WTC11 (cell line): Measurements from ENCODE around the gene CEP20. TPM values are rescaled to one million over a fixed set of nuclear protein-coding genes. Genes with fewer than 3 reads are reported as not detected.

Source experiments
- ATAC-seq: fragments of 200-7000 bp; cut with Tn5 transposase; 2 replicates; pipeline ENCODE4 v1.10.0; 2021; ENCODE audit warnings: mild to moderate bottlenecking, moderate library complexity
- CTCF ChIA-PET: fragments of 300-600 bp; sonication (Branson Sonifier 250); formaldehyde crosslinking; loops from one replicate; lab custom pipeline; 2021; ENCODE audit warnings: antibody characterized with exemption; lab: Charles Lee
- POLR2A ChIA-PET: fragments of 350-600 bp; sonication (Branson Sonifier 250); formaldehyde crosslinking; loops from one replicate; lab custom pipeline; 2021; ENCODE audit warnings: antibody characterized with exemption; lab: Charles Lee
- DNase-seq: peaks from one replicate; pipeline ENCODE4 v3.0.0; 2021; ENCODE audit warnings: low spot score
- H3K27ac Mint-ChIP-seq: 2 replicates; pipeline ENCODE4 v1.8.0; 2021; ENCODE audit warnings: mixed read lengths
- H3K27me3 Mint-ChIP-seq: 2 replicates; pipeline ENCODE4 v1.8.0; 2021; ENCODE audit warnings: low read depth, mild to moderate bottlenecking, moderate library complexity, mixed read lengths
- H3K36me3 Mint-ChIP-seq: 2 replicates; pipeline ENCODE4 v1.8.0; 2021; ENCODE audit warnings: mixed read lengths
- H3K4me1 Mint-ChIP-seq: 2 replicates; pipeline ENCODE4 v1.8.0; 2022; ENCODE audit warnings: mixed read lengths
- H3K4me3 Mint-ChIP-seq: 2 replicates; pipeline ENCODE4 v1.8.0; 2021; ENCODE audit warnings: mild to moderate bottlenecking, moderate library complexity, mixed read lengths
- H3K9me3 Mint-ChIP-seq: 2 replicates; pipeline ENCODE4 v1.8.0; 2021; ENCODE audit warnings: mixed read lengths
- ATF3 ChIP-seq: sonication (generic); formaldehyde crosslinking; conservative IDR thresholded peaks from 2 replicates; pipeline ENCODE4 v1.8.1; 2022; ENCODE audit warnings: mild to moderate bottlenecking, missing genetic modification reagents
- CREM ChIP-seq: sonication (generic); formaldehyde crosslinking; IDR thresholded peaks from 2 replicates; pipeline ENCODE4 v1.8.1; 2022; ENCODE audit warnings: mild to moderate bottlenecking, missing genetic modification reagents, moderate library complexity
- HMGA2 ChIP-seq: fragments of 250-450 bp; sonication (Bioruptor Pico); IDR thresholded peaks from 2 replicates; pipeline ENCODE4 v1.4.0; 2021; ENCODE audit warnings: mild to moderate bottlenecking, moderate library complexity
- KAT7 ChIP-seq: sonication (generic); formaldehyde crosslinking; IDR thresholded peaks from 2 replicates; pipeline ENCODE4 v1.8.1; 2023; ENCODE audit warnings: missing genetic modification reagents, mild to moderate bottlenecking, borderline replicate concordance
- NR3C1 ChIP-seq: sonication (generic); formaldehyde crosslinking; conservative IDR thresholded peaks from 2 replicates; pipeline ENCODE4 v1.8.1; 2023; ENCODE audit warnings: low read depth, mild to moderate bottlenecking, missing genetic modification reagents
- OVOL2 ChIP-seq: fragments of 250-450 bp; sonication (Bioruptor Pico); IDR thresholded peaks from 2 replicates; pipeline ENCODE4 v1.9.0; 2021; ENCODE audit warnings: mild to moderate bottlenecking, borderline replicate concordance
- SMAD4 ChIP-seq: sonication (generic); formaldehyde crosslinking; IDR thresholded peaks from 2 replicates; pipeline ENCODE4 v1.8.0; 2022; ENCODE audit warnings: mild to moderate bottlenecking, missing genetic modification reagents
- SOX15 ChIP-seq: fragments of 250-450 bp; sonication (Bioruptor Pico); IDR thresholded peaks from 2 replicates; pipeline ENCODE4 v1.9.0; 2021; ENCODE audit warnings: mild to moderate bottlenecking
- STAT6 ChIP-seq: sonication (generic); formaldehyde crosslinking; conservative IDR thresholded peaks from 2 replicates; pipeline ENCODE4 v1.8.1; 2023; ENCODE audit warnings: mild to moderate bottlenecking, low read depth, missing genetic modification reagents, moderate library complexity
- USF1 ChIP-seq: sonication (generic); formaldehyde crosslinking; IDR thresholded peaks from 2 replicates; pipeline ENCODE4 v1.8.0; 2022; ENCODE audit warnings: mild to moderate bottlenecking, missing genetic modification reagents
- ZNF138 ChIP-seq: sonication (generic); formaldehyde crosslinking; conservative IDR thresholded peaks from 2 replicates; pipeline ENCODE4 v1.8.1; 2022; ENCODE audit warnings: mild to moderate bottlenecking, moderate library complexity, missing genetic modification reagents
- ZNF263 ChIP-seq: sonication (generic); formaldehyde crosslinking; IDR thresholded peaks from 2 replicates; pipeline ENCODE4 v1.8.1; 2022; ENCODE audit warnings: low read depth, mild to moderate bottlenecking, moderate library complexity, missing genetic modification reagents
- total RNA-seq: library from RNA; stranded (reverse); gene quantifications from 3 replicates; pipeline ENCODE4 v1.2.3, GENCODE V29; 2021
- TF ChIP-seq, protein P1 (sequence below): fragments of 250-450 bp; sonication (Bioruptor Pico); IDR thresholded peaks from 2 replicates; pipeline ENCODE4 v1.9.0; 2021; ENCODE audit warnings: mild to moderate bottlenecking, borderline replicate concordance
- TF ChIP-seq, protein P2 (sequence below): sonication (generic); formaldehyde crosslinking; IDR thresholded peaks from 2 replicates; pipeline ENCODE4 v1.8.1; 2023; ENCODE audit warnings: mild to moderate bottlenecking, missing genetic modification reagents, moderate library complexity
- TF ChIP-seq, protein P3 (sequence below): sonication (generic); formaldehyde crosslinking; IDR thresholded peaks from 2 replicates; pipeline ENCODE4 v1.8.0; 2023; ENCODE audit warnings: missing genetic modification reagents, mild to moderate bottlenecking, borderline replicate concordance
- TF ChIP-seq, protein P4 (sequence below): sonication (generic); formaldehyde crosslinking; IDR thresholded peaks from 2 replicates; pipeline ENCODE4 v1.8.1; 2022; ENCODE audit warnings: low read depth, missing genetic modification reagents, borderline replicate concordance

The CEP20 gene
- total RNA-seq, 1 experiment from 2014 or later, result 39.1 TPM

DNA sequence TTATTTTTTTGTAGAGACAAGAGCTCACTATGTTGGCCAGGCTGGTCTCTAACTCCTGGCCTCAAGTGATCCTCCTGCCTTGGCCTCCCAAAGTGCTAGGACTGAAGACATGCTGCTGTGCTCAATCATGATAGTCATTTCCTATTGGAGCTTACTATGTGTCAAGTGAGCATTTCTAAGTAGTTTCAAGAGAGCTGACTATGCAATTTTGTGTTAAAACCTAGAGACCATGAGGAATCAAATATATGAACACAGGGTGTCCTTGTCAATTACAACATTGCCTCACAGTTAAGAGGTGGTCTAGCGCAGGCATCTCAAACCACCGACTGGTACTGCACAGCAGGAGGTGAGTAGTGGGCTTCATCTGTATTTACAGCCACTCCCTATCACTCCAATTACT, 69.4 kb downstream of the CEP20 start:
- H3K4me1 Mint-ChIP-seq, result no peaks in the 10 kb centered on the region
- ATAC-seq, result no peak
- CTCF ChIA-PET, result interaction anchor here (0.5 to 1.6 kb wide), 2 partner anchors 41 to 363 kb away, joined by 3 to 6 read pairs; no protein-coding TSS in a partner anchor

DNA sequence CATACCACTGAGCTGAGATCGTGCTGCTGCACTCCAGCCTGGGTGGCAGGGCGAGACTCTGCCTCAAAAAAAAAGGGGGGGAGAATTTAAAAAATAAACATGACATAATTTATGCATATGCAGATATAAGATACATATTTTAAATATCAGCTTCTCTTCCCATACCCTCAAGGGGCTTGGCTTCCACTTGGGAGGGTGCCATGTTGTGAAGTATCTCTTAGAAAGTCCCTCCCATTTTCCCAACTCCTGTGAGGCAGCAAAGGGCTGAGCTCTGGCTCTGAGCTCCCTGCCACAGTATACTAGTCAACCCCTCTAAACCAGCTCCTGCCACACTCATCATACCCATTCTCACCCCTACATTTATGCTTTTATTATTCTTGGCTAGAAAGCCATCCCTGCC, 71.0 kb downstream of the CEP20 start:
- Mint-ChIP-seq H3K27me3 (peaks cover 21% of the 10 kb centered on the region), H3K36me3 (peaks cover 6% of the 10 kb centered on the region), H3K9me3 (peaks cover 35% of the 10 kb centered on the region), H3K4me1 (no peaks in the 10 kb centered on the region), H3K27ac (no peak overlapping the region), H3K4me3 (no peak overlapping the region)
- ChIA-PET POLR2A (no interaction called here), CTCF (interaction anchor here (1.0 kb wide), 1 partner anchor 40 kb away, joined by 6 read pairs; no protein-coding TSS in a partner anchor)
- DNase-seq (no peak), ATAC-seq (no peak)
- TF ChIP-seq HMGA2 (CRISPR knock-in tag) (no peak), KAT7 (CRISPR knock-in tag) (no peak), SOX15 (CRISPR knock-in tag) (no peak), OVOL2 (CRISPR knock-in tag) (no peak), CREM (CRISPR knock-in tag) (no peak)
- TF ChIP-seq, protein P1, sequence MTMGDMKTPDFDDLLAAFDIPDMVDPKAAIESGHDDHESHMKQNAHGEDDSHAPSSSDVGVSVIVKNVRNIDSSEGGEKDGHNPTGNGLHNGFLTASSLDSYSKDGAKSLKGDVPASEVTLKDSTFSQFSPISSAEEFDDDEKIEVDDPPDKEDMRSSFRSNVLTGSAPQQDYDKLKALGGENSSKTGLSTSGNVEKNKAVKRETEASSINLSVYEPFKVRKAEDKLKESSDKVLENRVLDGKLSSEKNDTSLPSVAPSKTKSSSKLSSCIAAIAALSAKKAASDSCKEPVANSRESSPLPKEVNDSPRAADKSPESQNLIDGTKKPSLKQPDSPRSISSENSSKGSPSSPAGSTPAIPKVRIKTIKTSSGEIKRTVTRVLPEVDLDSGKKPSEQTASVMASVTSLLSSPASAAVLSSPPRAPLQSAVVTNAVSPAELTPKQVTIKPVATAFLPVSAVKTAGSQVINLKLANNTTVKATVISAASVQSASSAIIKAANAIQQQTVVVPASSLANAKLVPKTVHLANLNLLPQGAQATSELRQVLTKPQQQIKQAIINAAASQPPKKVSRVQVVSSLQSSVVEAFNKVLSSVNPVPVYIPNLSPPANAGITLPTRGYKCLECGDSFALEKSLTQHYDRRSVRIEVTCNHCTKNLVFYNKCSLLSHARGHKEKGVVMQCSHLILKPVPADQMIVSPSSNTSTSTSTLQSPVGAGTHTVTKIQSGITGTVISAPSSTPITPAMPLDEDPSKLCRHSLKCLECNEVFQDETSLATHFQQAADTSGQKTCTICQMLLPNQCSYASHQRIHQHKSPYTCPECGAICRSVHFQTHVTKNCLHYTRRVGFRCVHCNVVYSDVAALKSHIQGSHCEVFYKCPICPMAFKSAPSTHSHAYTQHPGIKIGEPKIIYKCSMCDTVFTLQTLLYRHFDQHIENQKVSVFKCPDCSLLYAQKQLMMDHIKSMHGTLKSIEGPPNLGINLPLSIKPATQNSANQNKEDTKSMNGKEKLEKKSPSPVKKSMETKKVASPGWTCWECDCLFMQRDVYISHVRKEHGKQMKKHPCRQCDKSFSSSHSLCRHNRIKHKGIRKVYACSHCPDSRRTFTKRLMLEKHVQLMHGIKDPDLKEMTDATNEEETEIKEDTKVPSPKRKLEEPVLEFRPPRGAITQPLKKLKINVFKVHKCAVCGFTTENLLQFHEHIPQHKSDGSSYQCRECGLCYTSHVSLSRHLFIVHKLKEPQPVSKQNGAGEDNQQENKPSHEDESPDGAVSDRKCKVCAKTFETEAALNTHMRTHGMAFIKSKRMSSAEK (CRISPR knock-in tag), result no peak
- TF ChIP-seq, protein P2, sequence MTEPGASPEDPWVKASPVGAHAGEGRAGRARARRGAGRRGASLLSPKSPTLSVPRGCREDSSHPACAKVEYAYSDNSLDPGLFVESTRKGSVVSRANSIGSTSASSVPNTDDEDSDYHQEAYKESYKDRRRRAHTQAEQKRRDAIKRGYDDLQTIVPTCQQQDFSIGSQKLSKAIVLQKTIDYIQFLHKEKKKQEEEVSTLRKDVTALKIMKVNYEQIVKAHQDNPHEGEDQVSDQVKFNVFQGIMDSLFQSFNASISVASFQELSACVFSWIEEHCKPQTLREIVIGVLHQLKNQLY (CRISPR knock-in tag), result no peak
- TF ChIP-seq, protein P3, sequence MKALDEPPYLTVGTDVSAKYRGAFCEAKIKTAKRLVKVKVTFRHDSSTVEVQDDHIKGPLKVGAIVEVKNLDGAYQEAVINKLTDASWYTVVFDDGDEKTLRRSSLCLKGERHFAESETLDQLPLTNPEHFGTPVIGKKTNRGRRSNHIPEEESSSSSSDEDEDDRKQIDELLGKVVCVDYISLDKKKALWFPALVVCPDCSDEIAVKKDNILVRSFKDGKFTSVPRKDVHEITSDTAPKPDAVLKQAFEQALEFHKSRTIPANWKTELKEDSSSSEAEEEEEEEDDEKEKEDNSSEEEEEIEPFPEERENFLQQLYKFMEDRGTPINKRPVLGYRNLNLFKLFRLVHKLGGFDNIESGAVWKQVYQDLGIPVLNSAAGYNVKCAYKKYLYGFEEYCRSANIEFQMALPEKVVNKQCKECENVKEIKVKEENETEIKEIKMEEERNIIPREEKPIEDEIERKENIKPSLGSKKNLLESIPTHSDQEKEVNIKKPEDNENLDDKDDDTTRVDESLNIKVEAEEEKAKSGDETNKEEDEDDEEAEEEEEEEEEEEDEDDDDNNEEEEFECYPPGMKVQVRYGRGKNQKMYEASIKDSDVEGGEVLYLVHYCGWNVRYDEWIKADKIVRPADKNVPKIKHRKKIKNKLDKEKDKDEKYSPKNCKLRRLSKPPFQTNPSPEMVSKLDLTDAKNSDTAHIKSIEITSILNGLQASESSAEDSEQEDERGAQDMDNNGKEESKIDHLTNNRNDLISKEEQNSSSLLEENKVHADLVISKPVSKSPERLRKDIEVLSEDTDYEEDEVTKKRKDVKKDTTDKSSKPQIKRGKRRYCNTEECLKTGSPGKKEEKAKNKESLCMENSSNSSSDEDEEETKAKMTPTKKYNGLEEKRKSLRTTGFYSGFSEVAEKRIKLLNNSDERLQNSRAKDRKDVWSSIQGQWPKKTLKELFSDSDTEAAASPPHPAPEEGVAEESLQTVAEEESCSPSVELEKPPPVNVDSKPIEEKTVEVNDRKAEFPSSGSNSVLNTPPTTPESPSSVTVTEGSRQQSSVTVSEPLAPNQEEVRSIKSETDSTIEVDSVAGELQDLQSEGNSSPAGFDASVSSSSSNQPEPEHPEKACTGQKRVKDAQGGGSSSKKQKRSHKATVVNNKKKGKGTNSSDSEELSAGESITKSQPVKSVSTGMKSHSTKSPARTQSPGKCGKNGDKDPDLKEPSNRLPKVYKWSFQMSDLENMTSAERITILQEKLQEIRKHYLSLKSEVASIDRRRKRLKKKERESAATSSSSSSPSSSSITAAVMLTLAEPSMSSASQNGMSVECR (CRISPR knock-in tag), result no peak
- TF ChIP-seq, protein P4, sequence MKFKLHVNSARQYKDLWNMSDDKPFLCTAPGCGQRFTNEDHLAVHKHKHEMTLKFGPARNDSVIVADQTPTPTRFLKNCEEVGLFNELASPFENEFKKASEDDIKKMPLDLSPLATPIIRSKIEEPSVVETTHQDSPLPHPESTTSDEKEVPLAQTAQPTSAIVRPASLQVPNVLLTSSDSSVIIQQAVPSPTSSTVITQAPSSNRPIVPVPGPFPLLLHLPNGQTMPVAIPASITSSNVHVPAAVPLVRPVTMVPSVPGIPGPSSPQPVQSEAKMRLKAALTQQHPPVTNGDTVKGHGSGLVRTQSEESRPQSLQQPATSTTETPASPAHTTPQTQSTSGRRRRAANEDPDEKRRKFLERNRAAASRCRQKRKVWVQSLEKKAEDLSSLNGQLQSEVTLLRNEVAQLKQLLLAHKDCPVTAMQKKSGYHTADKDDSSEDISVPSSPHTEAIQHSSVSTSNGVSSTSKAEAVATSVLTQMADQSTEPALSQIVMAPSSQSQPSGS, result no peak

More for the DNA sequence above, 69.4 kb downstream of the CEP20 start:
- no peak overlapping the region for H3K27ac Mint-ChIP-seq
- TF ChIP-seq STAT6 (CRISPR knock-in tag) (no peak), ZNF138 (CRISPR knock-in tag) (no peak), OVOL2 (CRISPR knock-in tag) (no peak), NR3C1 (no peak), ZNF263 (CRISPR knock-in tag) (no peak), ATF3 (CRISPR knock-in tag) (no peak), SMAD4 (CRISPR knock-in tag) (no peak), USF1 (CRISPR knock-in tag) (no peak)
- peaks cover 35% of the 10 kb centered on the region for H3K9me3 Mint-ChIP-seq
- peaks cover 6% of the 10 kb centered on the region for H3K36me3 Mint-ChIP-seq
- DNase-seq, result no peak
- POLR2A ChIA-PET, result no interaction called here
- H3K27me3 Mint-ChIP-seq, result peaks cover 21% of the 10 kb centered on the region
- no peak overlapping the region for H3K4me3 Mint-ChIP-seq
